Measurements from ENCODE around the gene SLC35G6. TPM values are rescaled to one million over a fixed set of nuclear protein-coding genes. Genes with fewer than 3 reads are reported as not detected.

The SLC35G6 gene
- total RNA-seq, 1 experiment from 2014 or later: not detected

GRCh38 chr17:7491583-7491982, 10.3 kb downstream of the SLC35G6 start:
- Histone ChIP-seq H3K27ac (ENCODE audit: low read length) (no peak overlapping the region), H3K9me2 (replicated peaks; ENCODE audit: low read length) (no peaks in the 10 kb centered on the region), H3K9me3 (ENCODE audit: low read length) (no peaks in the 10 kb centered on the region), H3K36me3 (ENCODE audit: low read depth, low read length) (peaks cover 23% of the 10 kb centered on the region; the same call in 1 of the 2 replicates), H2AFZ (ENCODE audit: low read length) (no peak overlapping the region), H3K9ac (ENCODE audit: low read length) (no peak overlapping the region), H3F3A (ENCODE audit: low read length, unreplicated experiment) (no peaks in the 10 kb centered on the region), H3K27me3 (ENCODE audit: low read length) (no peaks in the 10 kb centered on the region), H3K79me2 (ENCODE audit: low read length) (peaks cover 93% of the 10 kb centered on the region), H3K4me1 (ENCODE audit: insufficient read depth, low read length) (peaks cover 8% of the 10 kb centered on the region), H4K20me1 (ENCODE audit: low read length) (peaks cover 57% of the 10 kb centered on the region), H3K4me3 (ENCODE audit: low read length) (no peak overlapping the region), H3K4me2 (ENCODE audit: low read length) (no peak overlapping the region)
- intact Hi-C loops (cut with micrococcal nuclease): no loop called here
- DNase-seq: no peak
- no peak for ATAC-seq
- BruUV-seq (replicated peaks): no TSS peak
- no peak for TF ChIP-seq CTCF (conservative IDR thresholded peaks at IDR 0.05; ENCODE audit: low read depth, low read length)
- TF ChIP-seq EZH2phosphoT487 (IDR thresholded peaks at IDR 0.05; ENCODE audit: borderline replicate concordance, low read length): no peak
- TF ChIP-seq EZH2 (IDR thresholded peaks at IDR 0.05; ENCODE audit: low read length, unreplicated experiment): no peak
- ChIA-PET CTCF (no interaction called here), POLR2A (ENCODE audit: unreplicated experiment) (no interaction called here)

- Histone ChIP-seq H3K4me3 (ENCODE audit: low read length) (no peak overlapping the region), H3K27me3 (ENCODE audit: low read length) (no peaks in the 10 kb centered on the region), H3K9me2 (replicated peaks; ENCODE audit: low read length) (no peaks in the 10 kb centered on the region), H3K4me1 (ENCODE audit: insufficient read depth, low read length) (no peaks in the 10 kb centered on the region), H3K4me2 (ENCODE audit: low read length) (no peak overlapping the region), H3F3A (ENCODE audit: low read length, unreplicated experiment) (no peaks in the 10 kb centered on the region), H3K9me3 (ENCODE audit: low read length) (no peaks in the 10 kb centered on the region), H3K79me2 (ENCODE audit: low read length) (peaks cover 69% of the 10 kb centered on the region), H3K36me3 (ENCODE audit: low read depth, low read length) (peaks cover 37% of the 10 kb centered on the region), H2AFZ (ENCODE audit: low read length) (no peak overlapping the region), H4K20me1 (ENCODE audit: low read length) (peaks cover 42% of the 10 kb centered on the region), H3K27ac (ENCODE audit: low read length) (no peak overlapping the region), H3K9ac (ENCODE audit: low read length) (no peak overlapping the region)
- no TSS peak for BruUV-seq (replicated peaks)
- ATAC-seq (no peak), DNase-seq (no peak)
- ChIA-PET POLR2A (ENCODE audit: unreplicated experiment) (no interaction called here), CTCF (no interaction called here)
- intact Hi-C loops (cut with micrococcal nuclease): no loop called here
- TF ChIP-seq EZH2 (IDR thresholded peaks at IDR 0.05; ENCODE audit: low read length, unreplicated experiment): no peak
- TF ChIP-seq EZH2phosphoT487 (IDR thresholded peaks at IDR 0.05; ENCODE audit: borderline replicate concordance, low read length): no peak
- no peak for TF ChIP-seq CTCF (conservative IDR thresholded peaks at IDR 0.05; ENCODE audit: low read depth, low read length)
Measured at GRCh38 chr17:7493941-7494340, 12.7 kb downstream of the SLC35G6 start.

- Histone ChIP-seq H3F3A (ENCODE audit: low read length, unreplicated experiment) (no peaks in the 10 kb centered on the region), H3K4me1 (ENCODE audit: insufficient read depth, low read length) (no peaks in the 10 kb centered on the region), H2AFZ (ENCODE audit: low read length) (no peak overlapping the region), H3K9me2 (replicated peaks; ENCODE audit: low read length) (no peaks in the 10 kb centered on the region), H3K36me3 (ENCODE audit: low read depth, low read length) (peaks cover 47% of the 10 kb centered on the region), H3K9ac (ENCODE audit: low read length) (no peak overlapping the region), H4K20me1 (ENCODE audit: low read length) (peaks cover 26% of the 10 kb centered on the region), H3K9me3 (ENCODE audit: low read length) (no peaks in the 10 kb centered on the region), H3K4me2 (ENCODE audit: low read length) (no peak overlapping the region), H3K27me3 (ENCODE audit: low read length) (no peaks in the 10 kb centered on the region), H3K79me2 (ENCODE audit: low read length) (peaks cover 49% of the 10 kb centered on the region), H3K27ac (ENCODE audit: low read length) (no peak overlapping the region), H3K4me3 (ENCODE audit: low read length) (no peak overlapping the region)
- CTCF ChIA-PET: no interaction called here
- no peak for ATAC-seq
- intact Hi-C loops (cut with micrococcal nuclease): no loop called here
- no peak for DNase-seq
- no TSS peak for BruUV-seq (replicated peaks)
- POLR2A ChIA-PET (ENCODE audit: unreplicated experiment): no interaction called here
- no peak for TF ChIP-seq EZH2 (IDR thresholded peaks at IDR 0.05; ENCODE audit: low read length, unreplicated experiment)
- TF ChIP-seq CTCF (conservative IDR thresholded peaks at IDR 0.05; ENCODE audit: low read depth, low read length): no peak
- no peak for TF ChIP-seq EZH2phosphoT487 (IDR thresholded peaks at IDR 0.05; ENCODE audit: borderline replicate concordance, low read length)
Measured at GRCh38 chr17:7495906-7496434, 14.7 kb downstream of the SLC35G6 start.
